HG02885 (cell line): ENCODE data around the gene GAN.
"Not testable (repeated sequence)": the region's sequence is repeated elsewhere in the genome, so short reads cannot be mapped to it uniquely, and the experiment has no call there.

Source experiments
- ATAC-seq: cut with Tn5 transposase; IDR thresholded peaks from one replicate; pipeline ENCODE4 v1.9.1; 2021; ENCODE audit warnings: mild to moderate bottlenecking; ENCODE audit not compliant: unreplicated experiment, poor library complexity

GAN gene

DNA sequence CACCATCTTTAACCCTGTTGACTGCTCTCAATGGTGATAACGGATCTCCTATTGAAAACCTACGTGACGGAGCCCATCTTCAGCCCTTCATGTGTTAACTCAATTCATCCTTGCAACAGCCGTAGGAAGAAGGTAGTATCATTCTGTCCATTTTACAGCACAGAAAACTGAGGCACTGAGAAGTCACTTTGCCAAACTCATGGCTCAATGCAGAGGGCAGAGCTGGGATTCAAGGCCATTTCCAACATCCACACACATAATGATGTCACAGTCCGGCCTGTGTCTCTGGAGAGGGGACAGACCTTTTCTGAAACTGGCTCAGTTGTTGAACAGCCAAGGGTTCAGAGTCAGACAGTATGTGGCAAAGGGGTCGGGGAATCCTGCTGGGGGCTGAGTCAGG is 77.2 kb downstream of the GAN start:
- ATAC-seq: no peak

DNA sequence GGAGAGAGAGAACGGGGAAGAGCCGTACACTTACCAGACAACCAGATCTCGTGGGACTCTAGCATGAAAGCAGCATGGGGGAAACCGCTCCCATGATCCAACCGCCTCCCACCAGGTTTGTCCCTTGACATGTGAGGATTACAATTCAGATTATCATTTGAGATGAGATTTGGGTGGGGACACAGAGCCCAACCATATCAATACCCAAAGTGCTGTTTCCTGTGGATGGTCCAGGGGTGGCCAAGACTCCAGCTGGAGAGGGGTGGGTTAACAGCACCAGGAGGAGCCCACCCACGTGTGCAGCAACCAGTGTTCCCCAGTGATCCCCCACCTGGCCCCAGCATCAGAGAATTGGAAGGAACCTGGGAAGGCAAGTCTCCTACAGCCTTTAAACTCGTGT is 79.7 kb downstream of the GAN start:
- no peak for ATAC-seq

GRCh38 chr16:81394966-81395655 is 80.3 kb downstream of the GAN start:
- no peak for ATAC-seq

DNA sequence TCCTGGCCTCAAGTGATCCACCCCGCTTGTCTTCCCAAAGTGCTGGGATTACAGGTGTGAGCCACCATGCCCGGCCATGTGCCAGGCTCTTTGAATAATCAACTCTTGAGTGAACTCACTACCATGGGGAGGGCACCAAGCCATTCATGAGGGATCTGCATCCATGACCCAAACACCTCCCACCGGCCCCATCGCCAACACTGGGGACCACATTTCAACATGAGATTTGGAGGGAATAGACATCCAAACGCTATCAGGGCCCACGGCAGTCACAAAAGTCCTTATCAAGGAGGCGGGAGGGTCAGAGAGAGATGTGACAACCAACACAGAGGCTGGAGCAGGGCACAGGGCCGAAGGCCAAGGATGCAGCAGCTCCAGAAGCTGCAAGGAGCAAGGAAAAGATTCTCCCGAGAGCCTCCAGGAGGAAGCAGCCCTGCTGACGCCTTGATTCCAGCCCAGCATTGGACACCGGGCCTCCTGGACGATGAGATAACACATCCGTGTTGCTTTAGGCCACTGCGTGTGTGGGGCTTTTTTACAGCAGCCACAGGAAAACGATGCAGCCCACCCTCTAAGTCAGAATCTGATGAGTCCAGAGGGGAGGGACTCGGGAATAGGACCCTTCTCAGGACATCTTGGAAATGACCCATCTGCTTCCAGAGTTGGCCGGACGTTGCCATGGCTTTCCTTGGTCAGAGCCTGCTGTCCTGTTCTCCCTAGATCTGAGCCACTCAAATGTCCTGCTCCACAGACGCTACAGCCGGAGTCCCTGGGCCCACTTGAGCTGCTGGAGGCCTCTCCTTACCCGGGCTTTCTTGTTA is 82.5 kb downstream of the GAN start:
- no peak for ATAC-seq

DNA sequence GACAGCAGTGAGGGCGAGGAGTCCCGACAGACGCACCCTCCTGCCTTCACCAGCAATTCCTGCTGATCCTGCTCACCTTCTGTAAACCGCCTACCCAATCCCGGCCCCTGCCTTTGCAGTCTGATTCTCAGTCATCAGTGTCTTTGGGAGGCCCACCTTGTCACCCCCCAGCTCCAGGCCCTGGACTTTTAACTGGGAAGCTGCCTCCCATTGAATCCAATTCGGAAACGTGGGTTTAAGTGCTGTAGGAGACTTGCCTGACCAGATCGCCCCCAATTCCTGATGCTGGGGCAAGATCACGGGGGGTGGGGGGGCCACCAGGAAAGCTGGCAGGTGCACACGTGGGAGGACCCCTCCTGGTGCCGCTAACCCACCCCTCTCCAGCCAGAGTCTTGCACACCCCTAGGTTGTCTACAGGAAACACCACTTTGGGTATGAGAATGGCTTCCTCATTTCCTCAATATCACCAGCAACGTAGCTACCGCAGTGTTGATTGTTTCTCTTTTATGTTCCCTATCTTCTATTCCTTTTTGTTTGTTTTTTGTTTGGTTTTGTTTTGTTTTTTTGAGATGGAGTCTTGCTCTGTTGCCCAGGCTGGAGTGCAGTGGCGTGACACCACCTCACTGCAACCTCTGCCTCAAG is 83.2 kb downstream of the GAN start:
- no peak for ATAC-seq

DNA sequence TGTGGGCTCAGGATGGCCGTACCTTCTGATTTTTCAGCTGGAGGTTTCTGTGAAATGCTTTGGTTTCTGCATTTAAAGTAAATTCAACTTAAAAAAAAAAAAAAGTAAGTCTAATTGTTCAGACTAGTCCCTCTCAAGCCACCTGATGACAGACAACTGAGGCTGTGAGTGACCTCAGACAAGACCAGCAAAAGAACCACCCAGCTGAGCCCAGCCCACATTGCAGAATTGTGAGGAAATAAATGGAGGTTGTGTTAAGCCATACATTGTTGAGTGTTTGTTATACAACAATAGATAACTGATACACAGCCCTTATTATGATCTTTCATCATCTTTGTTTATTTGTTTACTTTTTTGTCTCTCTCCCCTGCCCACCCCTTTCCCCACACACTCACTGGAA is 85.1 kb downstream of the GAN start:
- no peak for ATAC-seq

DNA sequence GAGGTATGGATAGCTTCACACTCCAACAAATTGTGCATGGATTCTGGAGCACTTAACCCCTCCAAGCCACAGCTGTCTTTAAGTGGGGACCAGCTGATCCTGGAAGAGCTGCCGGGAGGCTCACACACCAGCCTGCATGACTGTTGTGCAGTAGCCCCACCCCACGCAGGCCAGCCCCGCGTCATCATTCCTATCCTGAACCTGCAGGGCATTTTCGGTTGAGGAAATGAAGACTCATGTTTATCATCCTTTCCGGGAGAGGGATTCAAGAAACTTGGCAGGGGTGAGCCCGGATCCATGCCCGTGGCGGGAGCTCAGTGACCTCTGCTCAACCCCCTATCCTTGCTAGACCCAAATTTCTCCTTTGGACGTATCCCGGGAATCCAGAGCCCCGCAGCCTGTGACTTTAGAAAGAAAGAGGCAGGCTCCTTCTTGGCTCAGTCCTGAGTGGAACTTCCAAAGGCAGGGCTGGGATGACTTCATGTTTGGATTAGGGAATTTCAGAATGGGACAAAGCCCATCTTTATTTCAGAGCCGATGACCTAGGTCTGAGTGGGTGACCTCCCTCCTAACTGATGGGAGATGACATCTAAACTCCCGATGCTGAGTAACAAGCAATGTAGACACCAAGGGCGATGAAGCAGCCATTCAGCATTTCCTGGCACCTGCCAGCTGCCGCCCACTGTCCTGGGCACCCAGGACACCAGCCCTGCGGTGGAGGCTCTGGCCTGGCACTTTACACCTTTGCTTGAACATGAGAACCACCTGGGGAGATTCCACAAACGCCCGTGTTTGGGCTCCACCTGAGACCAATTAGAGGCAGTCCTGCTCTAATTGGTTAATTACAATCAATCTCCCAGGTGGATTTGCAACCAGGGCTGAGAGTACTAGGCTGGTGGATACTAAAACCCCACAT is 86.5 kb downstream of the GAN start:
- no peak for ATAC-seq

GRCh38 chr16:81403208-81403600 is 88.4 kb downstream of the GAN start:
- ATAC-seq: no peak

- ATAC-seq: peak; percentile 76
Measured at GRCh38 chr16:81403601-81404391, 89.0 kb downstream of the GAN start.

DNA sequence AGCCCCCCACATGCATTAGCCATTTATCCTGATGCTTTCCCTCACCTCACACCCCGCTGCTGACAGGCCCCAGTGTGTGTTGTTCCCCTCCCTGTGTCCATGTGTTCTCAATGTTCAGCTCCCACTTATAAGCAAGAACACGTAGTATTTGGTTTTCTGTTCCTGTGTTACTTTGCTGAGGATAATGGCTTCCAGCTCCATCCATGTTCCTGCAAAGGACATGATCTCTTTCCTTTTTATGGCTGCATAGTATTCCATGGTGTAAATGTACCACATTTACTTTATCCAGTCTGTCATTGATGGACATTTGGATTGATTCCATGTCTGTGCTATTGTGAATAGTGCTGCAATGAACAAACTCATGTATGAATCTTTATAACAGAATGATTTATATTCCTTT is 90.2 kb downstream of the GAN start:
- ATAC-seq: not testable (repeated sequence)

DNA sequence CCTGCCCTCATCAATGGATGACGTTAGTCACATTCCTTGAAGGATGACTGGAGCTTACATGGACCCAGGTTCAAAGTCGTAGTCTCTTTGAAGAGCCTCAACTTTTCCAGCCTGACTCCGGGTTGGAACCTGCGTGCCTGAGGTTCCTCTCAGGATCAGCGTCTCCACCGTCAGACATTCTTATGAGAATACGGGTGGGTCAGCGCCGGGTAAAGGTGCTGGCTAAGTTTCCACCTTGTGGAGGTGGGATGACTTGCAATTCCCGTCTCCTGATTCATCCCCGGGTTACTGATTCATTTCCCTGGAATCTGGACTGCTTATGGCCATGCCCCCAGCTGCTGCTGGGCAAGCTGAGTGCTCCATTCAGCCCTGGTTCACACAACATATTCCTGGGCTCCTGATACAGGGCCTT is 90.9 kb downstream of the GAN start:
- ATAC-seq: no peak

DNA sequence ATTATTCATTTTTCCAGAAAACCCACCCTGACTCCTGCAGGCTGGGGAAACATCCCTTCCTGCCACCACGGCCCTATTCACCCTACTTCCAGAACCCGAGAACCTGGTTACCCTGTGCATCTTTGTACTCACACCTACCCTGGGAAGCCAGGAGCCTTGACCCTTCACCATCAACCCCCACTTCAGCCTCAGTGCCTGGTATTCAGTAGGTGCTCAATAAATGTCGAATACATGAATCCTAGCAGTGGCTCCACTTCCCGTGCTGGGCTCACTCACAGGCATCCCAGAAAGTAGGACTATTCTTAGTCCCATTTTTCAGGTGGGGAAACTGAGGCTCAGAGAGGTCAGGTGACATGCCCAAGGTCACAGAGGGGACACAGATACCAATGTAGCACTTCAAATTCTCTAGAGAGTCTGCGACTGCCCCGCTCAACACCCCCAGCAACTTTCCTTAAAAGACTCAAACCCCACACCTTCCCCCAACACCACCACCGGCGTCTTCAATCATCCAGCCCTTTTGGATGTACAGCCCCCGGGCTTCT is 93.7 kb downstream of the GAN start:
- ATAC-seq: no peak

DNA sequence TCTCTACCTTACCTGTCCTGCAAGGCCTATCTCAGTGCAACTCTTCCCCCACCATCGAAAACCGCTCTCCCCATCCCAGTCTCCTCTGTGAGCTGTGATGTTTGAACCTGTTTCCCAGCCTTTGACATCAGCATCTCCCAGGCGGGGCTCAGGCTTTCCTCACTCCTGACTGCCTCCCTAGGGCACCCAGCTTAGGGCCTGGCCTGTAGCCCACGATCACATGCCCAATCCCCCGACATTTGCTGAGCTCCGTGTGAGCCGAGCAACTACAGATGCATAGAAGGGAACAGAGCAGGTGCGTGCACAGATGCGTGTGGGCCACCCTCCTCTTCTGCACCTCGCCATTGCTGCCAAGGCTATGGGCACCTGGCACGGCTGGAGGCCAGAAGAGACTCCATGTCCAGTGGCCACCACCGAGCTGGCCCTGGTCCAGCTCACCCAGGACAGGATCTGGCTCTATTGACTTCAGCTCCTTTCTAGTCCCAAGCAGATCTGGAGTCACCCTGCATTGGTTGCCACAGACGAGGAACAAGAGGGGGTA is 94.3 kb downstream of the GAN start:
- ATAC-seq: no peak

GRCh38 chr16:81410643-81411293 is 96.0 kb downstream of the GAN start:
- ATAC-seq: no peak

DNA sequence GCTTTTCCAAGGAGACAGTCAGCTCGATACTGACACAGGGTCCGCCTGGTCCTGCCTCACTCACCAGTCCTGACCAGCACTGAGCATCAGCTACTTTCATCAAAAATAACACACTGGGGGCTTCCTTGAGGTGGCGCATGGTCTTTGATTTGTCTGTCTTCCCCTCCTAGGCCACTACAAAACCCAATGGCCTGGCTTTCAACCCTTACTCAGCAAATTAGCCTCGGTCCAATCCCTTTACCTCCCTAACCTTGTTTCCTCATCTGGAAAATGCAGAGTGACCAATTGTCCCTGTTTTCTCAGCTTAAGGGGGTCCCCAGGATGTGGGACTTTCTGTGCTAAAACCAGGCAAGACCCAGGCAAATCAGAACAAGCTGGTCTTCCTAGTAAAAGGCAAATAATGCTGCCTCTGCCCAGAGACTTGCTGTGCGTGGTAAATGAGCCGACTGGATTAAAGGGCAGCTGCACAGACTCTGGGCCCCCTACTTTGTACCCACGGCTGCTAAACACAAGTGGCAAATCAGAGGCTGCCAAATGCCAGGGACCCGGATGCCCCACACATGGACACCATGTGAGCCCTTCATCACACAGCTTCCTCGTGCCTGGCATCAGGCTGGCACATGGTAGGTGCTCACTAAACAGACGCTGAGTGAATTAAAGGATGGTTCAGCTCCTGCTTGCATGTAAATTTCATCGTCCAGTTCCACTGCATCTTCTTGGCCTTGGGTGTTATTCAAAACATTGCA is 98.7 kb downstream of the GAN start:
- ATAC-seq: no peak

DNA sequence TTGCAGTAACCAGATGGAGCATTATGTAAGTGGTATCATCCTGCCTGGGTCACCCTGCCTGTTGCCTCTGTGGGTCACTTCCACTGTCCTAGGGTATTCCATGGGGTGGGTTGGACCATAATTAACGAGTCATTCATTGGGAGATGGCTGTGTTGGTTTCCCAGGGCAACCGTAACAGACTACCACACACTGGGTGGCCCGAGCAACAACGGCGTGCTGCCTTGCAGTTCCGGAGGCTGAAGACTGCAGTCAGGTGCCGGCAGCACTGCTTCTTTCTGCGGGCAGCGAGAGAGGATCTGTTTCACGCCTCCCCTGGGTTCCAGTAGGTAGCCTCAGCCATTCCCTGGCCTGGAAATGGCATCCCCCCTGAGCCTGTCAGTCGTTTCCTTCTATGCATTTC is 101.0 kb downstream of the GAN start:
- no peak for ATAC-seq

- no peak for ATAC-seq
Measured at GRCh38 chr16:81416749-81417148, 102.0 kb downstream of the GAN start.

GRCh38 chr16:81417210-81417609 is 102.4 kb downstream of the GAN start:
- no peak for ATAC-seq
